ENCODE measurements around the gene SNTN. TPM values are rescaled to one million over a fixed set of nuclear protein-coding genes. Genes with fewer than 3 reads are reported as not detected.

The SNTN gene
- total RNA-seq, 1 donor = not detected

DNA sequence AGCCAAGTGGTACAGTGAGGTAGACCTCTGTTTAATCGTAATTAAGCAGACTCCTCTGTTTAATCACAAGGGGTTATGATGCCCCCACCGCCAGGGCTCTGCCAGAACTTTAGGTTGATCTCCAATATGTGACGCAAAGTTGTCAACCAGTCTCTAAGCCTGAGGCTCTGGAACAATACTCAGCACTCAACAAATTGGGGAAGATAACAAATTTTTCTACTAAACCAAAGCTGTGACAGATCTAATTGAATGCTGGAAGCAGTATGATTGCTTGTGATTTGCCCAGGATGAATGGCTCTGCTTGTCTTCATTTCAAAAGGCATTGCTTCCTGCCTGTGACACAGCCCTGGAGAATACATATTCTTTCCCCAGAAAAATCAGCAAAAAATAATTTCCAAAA is 57.1 kb downstream of the SNTN start:
- H3K4me3 ChIP-seq (ENCODE audit: low read depth, low read length) = no peak overlapping the region
- no peak for TF ChIP-seq CTCF (IDR thresholded peaks at IDR 0.05; ENCODE audit: insufficient read depth, low read length)
- DNase-seq (ENCODE audit: low read depth) = no peak

Other genes with a start within 250 kb of the SNTN start
- gene C3orf49, start 166.6 kb downstream of the SNTN start, total RNA-seq (ENCODE audit: low replicate concordance) = not detected in 2 replicates
- 44.9 and 68.0 TPM in 2 replicates for gene THOC7, start 211.1 kb downstream of the SNTN start, total RNA-seq (ENCODE audit: low replicate concordance)
- gene ATXN7, start 211.2 kb downstream of the SNTN start, total RNA-seq (ENCODE audit: low replicate concordance) = 8.6 and 21.0 TPM in 2 replicates